Muscle layer of colon (tissue), 2 donors: ENCODE results near the gene SLC1A7.
A peak's percentile ranks its signal among the peaks of the same experiment; 100 is the strongest.

ENCODE experiments used
- H3K27ac ChIP-seq: one replicate; pipeline ENCODE4 v1.7.0; 2013; ENCODE audit warnings: low read depth, mild to moderate bottlenecking, low read length, moderate library complexity
- H3K27me3 ChIP-seq, 2 donors: one replicate each; pipeline ENCODE4 v1.7.0; 2013; ENCODE audit warnings: low read length in 2 of 2, mild to moderate bottlenecking in 2 of 2; ENCODE audit not compliant: insufficient read depth in 2 of 2, control insufficient read depth in 1 of 2
- H3K36me3 ChIP-seq: one replicate; pipeline ENCODE4 v1.7.0; 2013; ENCODE audit warnings: mild to moderate bottlenecking, low read length; ENCODE audit not compliant: insufficient read depth
- H3K4me1 ChIP-seq: one replicate; pipeline ENCODE4 v1.7.0; 2013; ENCODE audit warnings: mild to moderate bottlenecking, low read length; ENCODE audit not compliant: insufficient read depth
- H3K4me3 ChIP-seq, 2 donors: one replicate each; pipeline ENCODE4 v1.7.0; 2013; ENCODE audit warnings: low read length in 2 of 2, low read depth in 1 of 2, mild to moderate bottlenecking in 1 of 2, moderate library complexity in 1 of 2
- H3K9ac ChIP-seq: one replicate; pipeline ENCODE4 v1.7.0; 2013; ENCODE audit warnings: low read length
- H3K9me3 ChIP-seq: one replicate; pipeline ENCODE4 v1.7.0; 2013; ENCODE audit warnings: mild to moderate bottlenecking, low read length
- donor health status: abdominal sarcoma.
- donor health status: Adenocarcinoma of cecum.

The SLC1A7 gene

GRCh38 chr1:53180226-53180625 is 37.8 kb upstream of the SLC1A7 start:
- Histone ChIP-seq H3K36me3 (no peaks in the 10 kb centered on the region), H3K27me3 (no peaks in the 10 kb centered on the region), H3K4me1 (peaks cover 34% of the 10 kb centered on the region), H3K9me3 (no peaks in the 10 kb centered on the region), H3K27ac (no peak overlapping the region), H3K9ac (no peak overlapping the region), H3K4me3 (no peak overlapping the region)

GRCh38 chr1:53176452-53177208 is 34.2 kb upstream of the SLC1A7 start:
- Histone ChIP-seq H3K4me1 (peaks cover 39% of the 10 kb centered on the region), H3K9me3 (no peaks in the 10 kb centered on the region), H3K9ac (no peak overlapping the region), H3K27ac (peak overlapping the region; percentile 29), H3K4me3 (no peak overlapping the region), H3K36me3 (no peaks in the 10 kb centered on the region), H3K27me3 (no peaks in the 10 kb centered on the region)

- Histone ChIP-seq H3K9me3 (no peaks in the 10 kb centered on the region), H3K9ac (no peak overlapping the region), H3K27me3 (no peaks in the 10 kb centered on the region), H3K4me3 (no peak overlapping the region), H3K4me1 (peaks cover 39% of the 10 kb centered on the region), H3K27ac (no peak overlapping the region), H3K36me3 (no peaks in the 10 kb centered on the region)
Observed at GRCh38 chr1:53174971-53175913, 32.8 kb upstream of the SLC1A7 start.

- H3K9me3 ChIP-seq, result no peaks in the 10 kb centered on the region
- no peak overlapping the region for H3K4me3 ChIP-seq
- H3K36me3 ChIP-seq, result no peaks in the 10 kb centered on the region
- H3K27ac ChIP-seq, result peak overlapping the region; percentile 42
- peaks cover 38% of the 10 kb centered on the region for H3K4me1 ChIP-seq
- no peaks in the 10 kb centered on the region for H3K27me3 ChIP-seq
- no peak overlapping the region for H3K9ac ChIP-seq
Observed at GRCh38 chr1:53172426-53173128, 30.1 kb upstream of the SLC1A7 start.

- Histone ChIP-seq H3K27ac (no peak overlapping the region), H3K36me3 (no peaks in the 10 kb centered on the region), H3K9ac (no peak overlapping the region), H3K27me3 (no peaks in the 10 kb centered on the region), H3K4me3 (no peak overlapping the region), H3K4me1 (peaks cover 3% of the 10 kb centered on the region), H3K9me3 (no peaks in the 10 kb centered on the region)
Observed at GRCh38 chr1:53166912-53167311, 24.5 kb upstream of the SLC1A7 start.

- Histone ChIP-seq H3K27me3 (no peaks in the 10 kb centered on the region), H3K36me3 (no peaks in the 10 kb centered on the region), H3K4me1 (no peaks in the 10 kb centered on the region)
Observed at GRCh38 chr1:53166366-53166765, 23.9 kb upstream of the SLC1A7 start.

GRCh38 chr1:53165408-53165961 is 23.0 kb upstream of the SLC1A7 start:
- Histone ChIP-seq H3K36me3 (no peaks in the 10 kb centered on the region), H3K4me1 (no peaks in the 10 kb centered on the region), H3K27ac (no peak overlapping the region), H3K9me3 (no peaks in the 10 kb centered on the region), H3K4me3 (no peak overlapping the region), H3K9ac (no peak overlapping the region), H3K27me3 (no peaks in the 10 kb centered on the region)

More at GRCh38 chr1:53166366-53166765, 23.9 kb upstream of the SLC1A7 start:
- no peak overlapping the region for H3K27ac ChIP-seq
- no peak overlapping the region for H3K4me3 ChIP-seq
- no peaks in the 10 kb centered on the region for H3K9me3 ChIP-seq
- H3K9ac ChIP-seq, result no peak overlapping the region

GRCh38 chr1:53163291-53163768 is 20.9 kb upstream of the SLC1A7 start:
- no peak overlapping the region for H3K9ac ChIP-seq
- H3K27ac ChIP-seq, result no peak overlapping the region
- H3K36me3 ChIP-seq, result no peaks in the 10 kb centered on the region
- H3K27me3 ChIP-seq, result no peaks in the 10 kb centered on the region
- H3K9me3 ChIP-seq, result no peaks in the 10 kb centered on the region
- H3K4me1 ChIP-seq, result no peaks in the 10 kb centered on the region
- no peak overlapping the region for H3K4me3 ChIP-seq

GRCh38 chr1:53162621-53163020 is 20.2 kb upstream of the SLC1A7 start:
- no peak overlapping the region for H3K4me3 ChIP-seq
- no peak overlapping the region for H3K9ac ChIP-seq
- no peaks in the 10 kb centered on the region for H3K9me3 ChIP-seq
- no peaks in the 10 kb centered on the region for H3K4me1 ChIP-seq
- no peaks in the 10 kb centered on the region for H3K36me3 ChIP-seq
- no peaks in the 10 kb centered on the region for H3K27me3 ChIP-seq
- no peak overlapping the region for H3K27ac ChIP-seq

GRCh38 chr1:53160924-53161378 is 18.5 kb upstream of the SLC1A7 start:
- no peaks in the 10 kb centered on the region for H3K4me1 ChIP-seq
- no peak overlapping the region for H3K27ac ChIP-seq
- H3K27me3 ChIP-seq, result no peaks in the 10 kb centered on the region
- H3K4me3 ChIP-seq, result no peak overlapping the region
- no peak overlapping the region for H3K9ac ChIP-seq
- no peaks in the 10 kb centered on the region for H3K9me3 ChIP-seq
- no peaks in the 10 kb centered on the region for H3K36me3 ChIP-seq

GRCh38 chr1:53158900-53159299 is 16.5 kb upstream of the SLC1A7 start:
- Histone ChIP-seq H3K27ac (no peak overlapping the region), H3K9ac (no peak overlapping the region), H3K9me3 (no peaks in the 10 kb centered on the region), H3K4me3 (no peak overlapping the region), H3K27me3 (no peaks in the 10 kb centered on the region), H3K36me3 (no peaks in the 10 kb centered on the region), H3K4me1 (no peaks in the 10 kb centered on the region)
